WTC11 (cell line): ENCODE results near the gene CYLD.

ENCODE experiments used
- CTCF ChIP-seq: fragments of 200-600 bp; IDR thresholded peaks from 2 replicates; pipeline ENCODE4 v1.8.0; 2022; ENCODE audit warnings: antibody characterized with exemption
- FOXP4 ChIP-seq: sonication (generic); formaldehyde crosslinking; IDR thresholded peaks from 2 replicates; pipeline ENCODE4 v1.8.0; 2022; ENCODE audit warnings: mild to moderate bottlenecking, missing genetic modification reagents
- NFE2L1 ChIP-seq: sonication (generic); formaldehyde crosslinking; IDR thresholded peaks from 2 replicates; pipeline ENCODE4 v1.8.1; 2023; ENCODE audit warnings: missing genetic modification reagents
- NR1H2 ChIP-seq: sonication (generic); formaldehyde crosslinking; IDR thresholded peaks from 2 replicates; pipeline ENCODE4 v1.9.0; 2021; ENCODE audit warnings: mild to moderate bottlenecking, moderate library complexity, missing genetic modification reagents
- ZNF317 ChIP-seq: sonication (generic); formaldehyde crosslinking; IDR thresholded peaks from 2 replicates; pipeline ENCODE4 v1.8.1; 2023; ENCODE audit warnings: low read depth, mild to moderate bottlenecking, moderate library complexity, missing genetic modification reagents, borderline replicate concordance
- ZNF423 ChIP-seq: fragments of 250-450 bp; sonication (Bioruptor Pico); IDR thresholded peaks from 2 replicates; pipeline ENCODE4 v2.1.2; 2022; ENCODE audit warnings: mild to moderate bottlenecking, moderate library complexity

GRCh38 chr16:50741225-50741780 lies 583 bp upstream of the CYLD start:
- TF ChIP-seq NR1H2 (no peak), ZNF423 (no peak), CTCF (no peak), NFE2L1 (CRISPR knock-in tag) (no peak), FOXP4 (no peak), ZNF317 (CRISPR knock-in tag) (no peak)
